ENCODE data around the gene PPP1R15B.

PPP1R15B gene

DNA sequence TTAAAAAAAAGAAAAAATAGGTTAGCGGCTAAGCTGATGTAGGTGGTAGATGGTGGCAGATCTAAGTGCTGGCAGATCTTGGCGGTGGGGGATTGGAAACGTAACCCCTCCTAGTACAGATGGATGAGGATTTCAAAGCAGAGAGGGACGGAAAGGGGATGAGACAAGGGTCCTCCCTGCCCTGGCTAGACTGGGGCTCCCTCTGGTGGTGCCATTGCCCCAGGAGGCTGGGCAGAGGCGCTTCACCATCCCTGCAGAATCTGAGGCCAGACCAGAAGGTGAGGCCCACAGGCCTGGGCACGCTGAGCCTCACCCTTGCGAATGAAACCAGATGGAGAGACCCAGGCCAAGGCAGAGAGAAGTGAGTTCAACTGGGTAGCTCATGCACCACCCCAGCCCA, 44.9 kb downstream of the PPP1R15B start:
- no peak for DNase-seq

GRCh38 chr1:204363335-204364114, 48.1 kb downstream of the PPP1R15B start:
- DNase-seq: peak; percentile 63

DNA sequence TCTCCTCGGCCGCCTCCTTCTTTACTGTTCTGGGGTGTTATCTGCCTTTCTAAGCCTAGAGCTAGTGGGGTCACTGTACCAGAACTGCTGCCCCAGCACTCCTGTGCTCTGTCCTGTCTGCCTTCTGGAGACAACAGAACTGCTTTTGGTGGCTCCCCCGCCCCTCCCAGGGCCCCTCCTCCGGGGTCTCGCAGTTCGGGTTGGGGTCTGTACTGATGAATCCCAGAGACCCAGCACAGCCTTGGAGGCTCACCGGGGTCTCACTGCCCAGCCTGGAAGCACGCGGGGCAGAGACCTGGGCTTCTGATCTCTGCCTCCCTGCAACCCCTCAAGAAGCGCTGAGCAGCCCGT, 48.7 kb downstream of the PPP1R15B start:
- no peak for DNase-seq

DNA sequence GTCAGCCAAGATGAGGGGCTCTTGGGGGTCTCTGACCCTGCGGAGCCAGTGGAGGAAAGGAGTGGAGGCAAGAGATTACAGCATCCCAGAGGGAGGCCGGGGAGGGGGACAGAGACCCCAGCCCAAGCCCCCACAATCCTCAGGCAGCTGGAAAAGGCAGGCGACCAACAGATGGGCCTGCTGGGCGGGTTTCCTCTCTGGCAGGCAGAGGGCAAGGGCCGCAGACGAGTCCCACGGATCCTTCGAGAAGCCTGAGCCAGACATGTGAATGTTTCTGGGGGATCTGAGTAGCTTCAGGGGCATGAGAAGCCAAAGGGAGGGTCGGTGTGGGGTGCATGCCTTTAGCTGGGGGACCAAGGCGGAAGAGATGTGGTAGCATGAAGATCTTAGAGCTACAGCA, 49.8 kb downstream of the PPP1R15B start:
- no peak for DNase-seq

DNA sequence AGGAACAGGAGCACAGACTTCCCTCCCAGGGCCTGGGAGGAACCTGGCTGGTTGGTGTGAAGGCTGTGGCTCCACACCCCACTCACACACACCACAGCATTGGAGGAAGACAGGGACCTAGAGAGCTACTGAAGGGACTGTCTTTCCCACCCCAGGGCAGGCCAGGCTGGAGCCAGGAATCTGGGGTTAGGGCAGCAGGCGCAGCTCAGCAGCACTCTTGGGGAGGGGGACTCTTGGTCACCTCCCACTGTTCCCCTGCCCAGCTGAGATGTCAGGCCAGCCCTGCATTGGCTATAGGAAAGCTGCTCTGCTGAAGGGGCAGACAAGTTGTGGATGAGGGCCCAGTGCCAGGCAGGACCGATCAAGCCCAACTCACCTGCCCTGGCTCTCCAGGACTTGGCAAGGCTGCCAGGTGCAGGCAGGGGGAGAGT, 50.3 kb downstream of the PPP1R15B start:
- no peak for DNase-seq

GRCh38 chr1:204360314-204360713, 51.3 kb downstream of the PPP1R15B start:
- DNase-seq: no peak

DNA sequence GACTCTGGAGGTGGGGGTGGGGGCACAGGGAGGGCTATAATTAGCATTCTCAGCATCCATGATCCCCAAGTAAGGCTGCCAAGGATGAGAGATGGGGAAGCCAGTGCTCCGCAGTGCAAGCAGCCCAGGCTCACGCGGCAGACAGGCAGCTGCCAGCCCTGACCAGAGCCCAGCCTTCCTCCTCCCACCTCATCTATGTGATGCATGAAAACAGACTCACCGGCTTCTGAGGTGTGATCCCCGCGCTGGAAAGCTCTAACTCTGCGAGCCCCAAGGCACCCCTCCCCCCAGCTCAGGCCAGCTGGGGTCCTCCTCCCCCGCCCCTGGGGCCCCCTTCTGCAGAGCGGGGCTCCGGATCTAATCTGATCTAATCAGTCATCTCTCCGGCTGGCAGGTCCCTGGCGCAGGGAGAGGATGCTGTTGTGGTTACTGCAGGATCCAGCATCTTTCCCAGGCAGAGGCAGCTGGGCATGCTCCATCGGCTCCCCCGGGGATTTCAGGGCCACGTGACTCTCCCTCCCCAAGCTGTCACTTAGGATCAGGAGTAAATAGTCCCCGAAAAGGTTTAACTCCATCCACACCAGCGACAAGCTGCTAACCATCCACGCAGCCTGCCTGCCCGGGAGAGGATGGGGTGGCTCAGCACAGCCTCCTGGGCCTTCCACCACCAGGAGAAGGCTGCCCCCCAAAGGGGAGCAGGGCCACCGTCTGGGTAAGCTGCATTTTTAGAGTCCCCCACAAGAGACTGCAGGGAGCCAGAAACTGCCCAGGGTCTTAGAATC, 52.0 kb downstream of the PPP1R15B start, which contains the start of gene PLEKHA6:
Gene PLEKHA6, minus strand, starts transcription at position 456 of the 782 bp plus-strand sequence. CDS start 86,202 bp downstream, outside the sequence.
- DNase-seq: no peak

GRCh38 chr1:204359131-204359473, 52.5 kb downstream of the PPP1R15B start:
- no peak for DNase-seq

GRCh38 chr1:204358605-204359004, 53.0 kb downstream of the PPP1R15B start:
- no peak for DNase-seq

DNA sequence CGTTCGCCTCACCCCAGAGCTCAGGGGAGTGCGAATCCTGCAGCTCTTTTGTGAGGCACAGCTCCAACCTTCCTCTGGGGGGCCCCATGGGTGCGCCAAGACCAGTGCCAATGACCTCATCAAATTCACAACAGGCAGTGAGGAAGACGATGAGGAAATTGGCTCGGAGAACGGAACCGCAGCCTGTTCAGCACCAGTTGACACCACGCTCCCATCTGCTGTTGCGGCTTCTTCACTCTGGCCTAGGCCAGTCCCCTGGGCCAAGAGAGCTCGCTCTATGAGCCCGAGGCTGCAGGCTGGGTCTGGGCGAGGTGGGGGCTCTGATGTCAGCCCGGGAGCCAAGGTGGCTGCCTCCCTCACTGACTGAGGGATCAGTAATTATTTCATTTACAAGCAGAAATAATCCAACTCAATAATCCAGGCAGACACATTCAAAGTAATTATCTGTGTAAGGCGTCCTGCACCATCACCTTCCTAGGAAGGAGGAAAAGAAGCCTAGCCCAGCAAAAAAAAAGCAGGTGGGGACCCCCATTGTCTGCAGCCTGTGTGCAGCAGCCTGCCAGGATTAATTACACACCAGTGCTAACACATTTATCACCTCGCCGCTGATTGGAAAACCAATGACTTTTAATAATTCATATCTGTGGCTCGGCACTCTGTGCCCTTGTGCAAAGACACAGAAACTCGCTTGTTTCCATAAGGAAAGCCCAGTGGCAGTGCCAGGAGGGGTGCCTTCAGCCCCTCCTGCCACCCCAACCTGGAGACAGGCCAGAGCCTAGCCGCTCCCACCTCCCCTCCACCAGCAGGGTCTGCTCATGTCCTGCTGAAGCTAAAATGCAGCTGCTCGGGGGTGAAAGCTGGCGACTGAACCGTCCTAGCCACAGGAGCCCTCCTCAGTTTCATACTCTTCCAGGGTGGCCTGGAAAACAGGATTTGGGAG, 53.8 kb downstream of the PPP1R15B start:
- peak; percentile 81 for DNase-seq

- no peak for DNase-seq
Measured at GRCh38 chr1:204356997-204357396, 54.6 kb downstream of the PPP1R15B start.

- DNase-seq: no peak
Measured at GRCh38 chr1:204355913-204356312, 55.7 kb downstream of the PPP1R15B start.

DNA sequence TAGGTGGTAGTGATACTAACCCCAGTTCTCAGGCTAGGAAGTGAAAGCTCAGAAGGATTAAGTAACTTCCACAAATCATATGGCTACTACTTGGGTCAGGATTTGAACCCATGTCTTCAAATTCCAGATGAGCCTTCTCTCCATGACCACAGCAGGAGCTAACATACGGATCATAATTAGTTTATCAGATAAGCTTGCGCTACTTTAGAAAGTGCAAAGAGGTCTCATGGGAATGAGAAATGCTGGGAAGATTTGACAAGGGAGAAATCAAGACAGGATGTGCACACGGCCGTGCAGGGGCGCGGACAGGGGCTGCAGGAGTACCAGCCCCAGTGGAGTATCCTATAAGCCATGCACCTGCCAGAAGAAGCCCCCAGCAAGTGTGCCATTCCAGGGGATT, 57.0 kb downstream of the PPP1R15B start:
- DNase-seq: no peak

Measured in inflammatory macrophage treated with lipopolysaccharide for 4 hours (primary cell).